K562 (cell line): ENCODE data around the gene CLCNKB. TPM values are rescaled to one million over a fixed set of nuclear protein-coding genes. Genes with fewer than 3 reads are reported as not detected.

ENCODE experiments used
- ATF7 ChIP-seq: fragments of 450-650 bp; IDR thresholded peaks from 2 replicates; pipeline ENCODE4 v1.7.1; 2014; ENCODE audit warnings: mild to moderate bottlenecking, moderate library complexity
- ELF4 ChIP-seq: fragments of 450-650 bp; formaldehyde crosslinking; IDR thresholded peaks from 2 replicates; pipeline ENCODE4 v1.4.0; 2022; ENCODE audit warnings: missing genetic modification characterization
- HDAC2 ChIP-seq: fragments of 450-650 bp; IDR thresholded peaks from 2 replicates; pipeline ENCODE4 v1.6.1; 2016; ENCODE audit warnings: mild to moderate bottlenecking
- HMGN3 ChIP-seq: IDR thresholded peaks from 2 replicates; pipeline ENCODE4 v1.6.1; 2011; ENCODE audit warnings: borderline replicate concordance, low read depth, mild to moderate bottlenecking, mixed read lengths, low read length; ENCODE audit not compliant: insufficient read length; ENCODE audit errors: extremely low read depth
- ID3 ChIP-seq, 2 experiments: fragments of 250-450 bp in 1 of 2; fragments of 450-650 bp in 1 of 2; sonication (Bioruptor Pico) in 1 of 2; IDR thresholded peaks; 2 replicates each; pipeline versions ENCODE4 v1.6.1 to v1.8.0; 2016 to 2021; ENCODE audit warnings: mild to moderate bottlenecking in 2 of 2, moderate library complexity in 2 of 2, missing compliant biosample characterization in 1 of 2, missing genetic modification characterization in 1 of 2
- JUND ChIP-seq, 2 experiments: IDR thresholded peaks; 2 replicates in 1 of 2; 3 replicates in 1 of 2; pipeline ENCODE4 v1.6.1; 2011; ENCODE audit warnings: borderline replicate concordance in 2 of 2, low read depth in 2 of 2, low read length in 2 of 2, improper control_type of control experiment in 1 of 2, missing biosample characterization in 1 of 2, missing genetic modification characterization in 1 of 2, missing genetic modification reagents in 1 of 2
- KLF13 ChIP-seq: fragments of 450-650 bp; IDR thresholded peaks from 2 replicates; pipeline ENCODE4 v1.6.1; 2016; ENCODE audit warnings: missing genetic modification characterization, low read depth, mild to moderate bottlenecking, missing compliant biosample characterization, moderate library complexity, borderline replicate concordance
- NCOA4 ChIP-seq: fragments of 450-650 bp; IDR thresholded peaks from 2 replicates; pipeline ENCODE4 v1.6.1; 2018; ENCODE audit warnings: mild to moderate bottlenecking; ENCODE audit not compliant: partially characterized antibody
- THAP7 ChIP-seq: fragments of 250-450 bp; sonication (Bioruptor Pico); IDR thresholded peaks from 2 replicates; pipeline ENCODE4 v1.5.0; 2021
- ZEB2 ChIP-seq: fragments of 450-650 bp; IDR thresholded peaks from 2 replicates; pipeline ENCODE4 v1.6.1; 2016
- ZNF740 ChIP-seq, 3 experiments: fragments of 200-800 bp in 1 of 3; sonication (Bioruptor generic) in 1 of 3; sonication (generic) in 1 of 3; formaldehyde crosslinking in 1 of 3; IDR thresholded peaks; 2 replicates each; pipeline versions ENCODE4 v1.6.1 to v1.8.0; 2016 to 2022; ENCODE audit warnings: mild to moderate bottlenecking in 2 of 3, missing compliant biosample characterization in 2 of 3, missing genetic modification characterization in 2 of 3, missing genetic modification reagents in 1 of 3
- polyA plus RNA-seq, 8 experiments: library from polyadenylated mRNA; depleted of rRNA in 4 of 8; stranded (reverse) in 5 of 8; unstranded in 3 of 8; fragments of >200 nt; fragmentation: Nextera tagmentation in 2 of 8; fragmentation: Illumina TruSeq in 1 of 8; extraction: Ambion mirVana in 2 of 8; extraction: Trizol in 1 of 8; gene quantifications; 2 replicates each; pipeline versions ENCODE4 v1.2.1 to v1.2.3, GENCODE V29; 2011 to 2014; ENCODE audit warnings: inconsistent platforms in 1 of 8, missing spikeins in 1 of 8
- total RNA-seq, 7 experiments: library from RNA; depleted of rRNA in 6 of 7; stranded (reverse); fragments of >200 nt in 6 of 7; fragmentation: Illumina TruSeq in 2 of 7; extraction: Trizol in 2 of 7; gene quantifications; 2 replicates each; pipeline versions ENCODE4 v1.2.1 to v1.2.3, GENCODE V29; 2011 to 2021; ENCODE audit warnings: low replicate concordance in 1 of 7

CLCNKB gene
- total and polyA plus RNA-seq, 9 of the 15 experiments (the other 6 are each of a cell fraction or from before 2014, with no cell fraction given) = 0.08 to 1.7 (median 0.64) TPM

DNA sequence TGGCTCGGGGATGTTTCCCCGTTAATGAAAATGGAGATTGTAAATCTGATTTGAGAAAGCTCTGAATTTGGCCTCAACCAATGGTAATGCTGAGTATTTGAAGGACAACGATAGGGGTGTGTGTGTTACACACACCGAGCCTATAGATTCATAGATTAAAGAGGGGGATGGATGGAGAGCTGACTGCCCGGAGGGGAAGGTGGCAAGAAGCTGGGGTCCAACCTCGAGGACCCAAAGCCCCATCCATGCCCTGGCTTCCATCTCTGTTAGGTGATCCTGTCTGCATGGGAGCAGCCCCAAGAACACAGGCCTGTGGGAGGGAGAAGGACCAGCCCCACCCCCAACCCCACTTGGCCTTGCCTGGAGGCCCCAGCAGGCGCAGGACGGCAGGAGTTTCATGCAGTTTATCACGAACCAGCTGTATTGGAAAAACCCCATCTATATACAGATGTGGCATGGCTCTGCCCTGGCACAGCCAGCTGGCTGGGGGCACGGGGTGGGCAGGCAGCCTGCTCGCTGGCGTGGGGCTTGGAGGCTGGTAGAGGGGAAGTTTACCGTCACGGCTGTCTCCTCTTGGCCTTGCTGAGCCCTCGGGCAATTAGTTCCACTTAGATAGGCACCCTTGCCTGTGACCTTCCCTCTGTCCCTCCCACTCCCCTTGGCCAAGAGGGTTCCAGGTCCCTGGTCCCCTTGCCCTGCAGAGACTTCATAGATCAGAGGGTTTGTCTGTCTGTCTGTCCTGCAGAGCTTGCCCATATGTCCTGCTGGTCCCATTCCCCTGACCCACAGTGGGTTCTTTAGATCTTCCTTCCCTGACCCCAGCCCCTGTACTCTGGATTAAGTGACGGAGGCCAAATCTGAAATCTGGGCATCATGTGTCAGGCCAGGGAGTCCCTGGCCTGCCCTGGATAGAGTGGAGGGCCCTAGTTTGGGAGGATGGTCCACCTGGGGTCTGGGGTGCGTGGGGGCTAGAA is 28.8 kb upstream of the CLCNKB start (continued):
- TF ChIP-seq ZNF740 (CRISPR knock-in tag; IDR thresholded peaks at IDR 0.05) (0 out of 2 replicates have a peak, but pooled peaks have one; percentile 21), ZNF740 (tag; IDR thresholded peaks at IDR 0.05) (no peak), NCOA4 (no peak), THAP7 (CRISPR knock-in tag) (no peak), ZEB2 (no peak), KLF13 (tag) (peak; percentile 60; the same call in 1 of the 2 replicates), HMGN3 (peak; percentile 33), ELF4 (CRISPR knock-in tag) (no peak), JUND (IDR thresholded peaks at IDR 0.05; ENCODE audit: borderline replicate concordance, low read depth, low read length) (peak; percentile 23; the same call in 1 of the 2 replicates), JUND (tag; IDR thresholded peaks at IDR 0.05; ENCODE audit: borderline replicate concordance, low read depth, low read length) (no peak), ATF7 (peak; percentile 37; the same call in 1 of the 2 replicates), ID3 (CRISPR knock-in tag; IDR thresholded peaks at IDR 0.05) (no peak), ID3 (tag; IDR thresholded peaks at IDR 0.05) (0 out of 2 replicates have a peak, but pooled peaks have one; percentile 68), HDAC2 (peak; percentile 75; the same call in 1 of the 2 replicates)
